GM12878 (cell line): ENCODE measurements around the gene PIPOX. TPM values are rescaled to one million over a fixed set of nuclear protein-coding genes. Genes with fewer than 3 reads are reported as not detected.

Experiments used
- ATAC-seq: fragments of 200-7000 bp; cut with Tn5 transposase; 3 replicates; pipeline ENCODE4 v1.9.1; 2020; ENCODE audit warnings: mild to moderate bottlenecking, moderate library complexity
- BruUV-seq: library from RNA; stranded (reverse); fragments of 400-500 nt; replicated peaks from 2 replicates; lab custom pipeline; 2021; lab: Mats Ljungman, UMichigan
- CTCF ChIA-PET: fragments of 300-600 bp; sonication (Branson Sonifier 250); formaldehyde crosslinking; extraction: SDS; loops from one replicate; lab custom pipeline; 2021; ENCODE audit warnings: inconsistent platforms; lab: Yijun Ruan, JAX
- POLR2A ChIA-PET: fragments of 350-600 bp; formaldehyde crosslinking; extraction: SDS; loops from one replicate; lab custom pipeline; 2021; ENCODE audit warnings: inconsistent platforms; lab: Charles Lee
- RAD21 ChIA-PET: fragments of 300-600 bp; sonication (Branson Sonifier 250); formaldehyde crosslinking; loops from one replicate; lab custom pipeline; 2023; ENCODE audit warnings: antibody characterized with exemption; ENCODE audit not compliant: unreplicated experiment; lab: Charles Lee
- SMC1A ChIA-PET: fragments of 300-600 bp; sonication (Branson Sonifier 250); formaldehyde crosslinking; loops from one replicate; lab custom pipeline; 2023; ENCODE audit not compliant: unreplicated experiment, uncharacterized antibody; lab: Charles Lee
- DNase-seq: peaks from one replicate; pipeline ENCODE4 v3.0.0-alpha.2; 2011; ENCODE audit warnings: low read depth, low spot score
- FAIRE-seq: peaks from 3 replicates; lab custom pipeline; 2011; peaks lifted over from hg19 to GRCh38; lab: Jason Lieb, UNC
- H2AFZ ChIP-seq: 2 replicates; pipeline ENCODE4 v1.6.0; 2011; ENCODE audit warnings: low read depth, low read length, control low read depth; ENCODE audit not compliant: control insufficient read depth
- H3K27ac ChIP-seq: 2 replicates; pipeline ENCODE4 v1.5.1; 2011; ENCODE audit warnings: control low read depth; ENCODE audit not compliant: control insufficient read depth, insufficient read depth
- H3K27me3 ChIP-seq, 2 experiments: replicated peaks in 1 of 2; 2 replicates each; pipeline versions ENCODE4 v1.6.0 to v1.6.1; 2011; ENCODE audit warnings: low read length in 1 of 2; ENCODE audit not compliant: control insufficient read depth in 2 of 2, insufficient read depth in 2 of 2
- H3K36me3 ChIP-seq, 2 experiments: 2 replicates each; pipeline ENCODE4 v1.5.1; 2011; ENCODE audit warnings: low read length in 1 of 2; ENCODE audit not compliant: control insufficient read depth in 2 of 2, insufficient read depth in 2 of 2
- H3K4me1 ChIP-seq: 2 replicates; pipeline ENCODE4 v1.6.1; 2011; ENCODE audit warnings: mild to moderate bottlenecking, low read length, moderate library complexity, mixed read lengths; ENCODE audit not compliant: control insufficient read depth, insufficient read depth
- H3K4me2 ChIP-seq: 2 replicates; pipeline ENCODE4 v1.6.0; 2011; ENCODE audit warnings: control low read depth; ENCODE audit not compliant: control insufficient read depth, insufficient read depth
- H3K4me3 ChIP-seq: fragments of 200-600 bp; sonication (generic); 2 replicates; pipeline ENCODE4 v1.5.1; 2016
- H3K79me2 ChIP-seq: 2 replicates; pipeline ENCODE4 v1.6.0; 2011; ENCODE audit warnings: low read length; ENCODE audit not compliant: control insufficient read depth, insufficient read depth
- H3K9ac ChIP-seq: 2 replicates; pipeline ENCODE4 v1.8.0; 2011; ENCODE audit warnings: low read length, control low read depth, mixed read lengths; ENCODE audit not compliant: control insufficient read depth, insufficient read depth
- H3K9me3 ChIP-seq: replicated peaks from 3 replicates; pipeline ENCODE4 v1.5.1; 2011; ENCODE audit warnings: mild to moderate bottlenecking, low read length; ENCODE audit not compliant: control insufficient read depth, insufficient read depth
- H4K20me1 ChIP-seq: 2 replicates; pipeline ENCODE4 v1.6.0; 2011; ENCODE audit not compliant: control insufficient read depth, insufficient read depth
- BRCA1 ChIP-seq: IDR thresholded peaks from 2 replicates; pipeline ENCODE4 v1.6.1; 2011; ENCODE audit warnings: low read depth, low read length, improper control_type of control experiment
- NFYB ChIP-seq: IDR thresholded peaks from 2 replicates; pipeline ENCODE4 v1.6.1; 2011; ENCODE audit warnings: low read depth, mild to moderate bottlenecking, low read length, improper control_type of control experiment, moderate library complexity; ENCODE audit not compliant: insufficient read depth
- RAD51 ChIP-seq: fragments of 450-650 bp; IDR thresholded peaks from 2 replicates; pipeline ENCODE4 v1.6.1; 2016; ENCODE audit warnings: moderate library complexity, mild to moderate bottlenecking, inconsistent platforms
- RELA ChIP-seq: fragments of 450-650 bp; IDR thresholded peaks from 2 replicates; pipeline ENCODE4 v1.8.0; 2014; ENCODE audit warnings: borderline replicate concordance; ENCODE audit not compliant: partially characterized antibody
- ZBED1 ChIP-seq: IDR thresholded peaks from 2 replicates; pipeline ENCODE4 v1.6.1; 2016; ENCODE audit warnings: borderline replicate concordance
- ZNF217 ChIP-seq: fragments of 450-650 bp; IDR thresholded peaks from 2 replicates; pipeline ENCODE4 v1.6.1; 2017; ENCODE audit warnings: antibody characterized with exemption, mild to moderate bottlenecking
- WGBS: methylation state at CpG from one replicate; pipeline ENCODE4 v1.1.6; 2016; ENCODE audit warnings: low lambda C conversion rate; ENCODE audit not compliant: insufficient replicate concordance, insufficient coverage; ENCODE audit errors: missing lambda C conversion rate; 5-methylcytosine and 5-hydroxymethylcytosine counted together
- in situ Hi-C: fragments of 300-500 bp; cut with MboI; formaldehyde crosslinking; loops from 9 replicates; pipeline ENCODE4 v1.14.3; 2018; ENCODE audit warnings: mixed read lengths
- intact Hi-C: fragments of 100-400 bp; cut with micrococcal nuclease; formaldehyde crosslinking; loops from one replicate; pipeline ENCODE4 v1.14.2; 2022; ENCODE audit not compliant: unreplicated experiment
- polyA plus RNA-seq, 11 experiments: library from polyadenylated mRNA; depleted of rRNA in 4 of 11; unstranded in 6 of 11; stranded (reverse) in 5 of 11; fragments of >200 nt; fragmentation: Nextera tagmentation in 4 of 11; fragmentation: Illumina TruSeq in 1 of 11; extraction: Ambion mirVana in 4 of 11; extraction: Trizol in 1 of 11; gene quantifications; 1 replicate in 1 of 11; 2 replicates in 10 of 11; pipeline versions ENCODE4 v1.2.1 to v1.2.3, GENCODE V29; 2011 to 2016; ENCODE audit warnings: inconsistent platforms in 2 of 11, missing spikeins in 2 of 11, low read depth in 1 of 11
- total RNA-seq, 4 experiments: library from RNA; depleted of rRNA in 3 of 4; stranded (reverse); fragments of >200 nt in 3 of 4; fragmentation: Illumina TruSeq in 1 of 4; extraction: Trizol in 1 of 4; gene quantifications; 2 replicates each; pipeline versions ENCODE4 v1.2.1 to v1.2.3, GENCODE V29; 2013 to 2021
- TF ChIP-seq, protein P1 (sequence below): fragments of 450-650 bp; IDR thresholded peaks from 2 replicates; pipeline ENCODE4 v1.6.1; 2017; ENCODE audit warnings: mild to moderate bottlenecking, low read depth, inconsistent platforms; ENCODE audit not compliant: poor library complexity, severe bottlenecking
- TF ChIP-seq, protein P2 (sequence below): fragments of 450-650 bp; IDR thresholded peaks from 2 replicates; pipeline ENCODE4 v1.6.1; 2016; ENCODE audit warnings: mild to moderate bottlenecking
- TF ChIP-seq, protein P3 (sequence below): IDR thresholded peaks from 2 replicates; pipeline ENCODE4 v1.6.1; 2011; ENCODE audit warnings: low read depth, low read length, improper control_type of control experiment, borderline replicate concordance
- TF ChIP-seq, protein P4 (sequence below): fragments of 450-650 bp; IDR thresholded peaks from 2 replicates; pipeline ENCODE4 v1.6.1; 2018; ENCODE audit warnings: borderline replicate concordance, mild to moderate bottlenecking; ENCODE audit not compliant: partially characterized antibody

PIPOX gene
- total and polyA plus RNA-seq, 10 of the 15 experiments (the other 5 are each of a cell fraction or from before 2014, with no cell fraction given): 0.22 to 1.4 (median 0.56) TPM; not detected in 1

DNA sequence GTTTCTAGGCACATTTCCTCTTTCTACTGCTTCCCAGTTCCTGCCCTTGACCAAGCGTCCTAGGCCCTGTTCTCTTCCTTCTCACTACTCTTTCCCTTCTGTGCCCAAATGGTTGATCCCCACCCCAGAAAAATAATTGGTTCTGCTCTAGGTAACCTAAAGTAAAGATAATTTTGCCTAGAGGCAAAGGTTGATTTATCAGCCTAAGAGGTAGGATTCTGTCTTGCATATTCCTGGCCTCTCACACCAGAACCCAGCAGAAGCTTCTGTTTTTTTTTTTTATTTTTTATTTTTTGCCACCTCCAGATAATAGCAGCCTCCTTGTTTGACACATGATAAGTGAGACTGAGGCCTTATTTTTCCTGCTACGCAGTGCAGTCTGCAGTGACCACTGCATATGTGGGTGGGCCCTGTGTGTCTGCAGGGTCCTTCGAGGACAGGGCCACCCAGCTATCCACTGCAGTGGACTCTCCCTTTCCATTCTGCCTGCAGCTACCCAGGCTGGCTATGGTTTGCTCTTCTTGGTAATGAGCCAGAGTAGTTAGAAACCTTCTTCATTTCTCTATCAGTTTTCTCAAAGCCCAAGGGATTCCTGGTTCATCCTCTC lies 701 bp downstream of the PIPOX start (continued):
- TF ChIP-seq, protein P1, sequence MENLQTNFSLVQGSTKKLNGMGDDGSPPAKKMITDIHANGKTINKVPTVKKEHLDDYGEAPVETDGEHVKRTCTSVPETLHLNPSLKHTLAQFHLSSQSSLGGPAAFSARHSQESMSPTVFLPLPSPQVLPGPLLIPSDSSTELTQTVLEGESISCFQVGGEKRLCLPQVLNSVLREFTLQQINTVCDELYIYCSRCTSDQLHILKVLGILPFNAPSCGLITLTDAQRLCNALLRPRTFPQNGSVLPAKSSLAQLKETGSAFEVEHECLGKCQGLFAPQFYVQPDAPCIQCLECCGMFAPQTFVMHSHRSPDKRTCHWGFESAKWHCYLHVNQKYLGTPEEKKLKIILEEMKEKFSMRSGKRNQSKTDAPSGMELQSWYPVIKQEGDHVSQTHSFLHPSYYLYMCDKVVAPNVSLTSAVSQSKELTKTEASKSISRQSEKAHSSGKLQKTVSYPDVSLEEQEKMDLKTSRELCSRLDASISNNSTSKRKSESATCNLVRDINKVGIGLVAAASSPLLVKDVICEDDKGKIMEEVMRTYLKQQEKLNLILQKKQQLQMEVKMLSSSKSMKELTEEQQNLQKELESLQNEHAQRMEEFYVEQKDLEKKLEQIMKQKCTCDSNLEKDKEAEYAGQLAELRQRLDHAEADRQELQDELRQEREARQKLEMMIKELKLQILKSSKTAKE: no peak

DNA sequence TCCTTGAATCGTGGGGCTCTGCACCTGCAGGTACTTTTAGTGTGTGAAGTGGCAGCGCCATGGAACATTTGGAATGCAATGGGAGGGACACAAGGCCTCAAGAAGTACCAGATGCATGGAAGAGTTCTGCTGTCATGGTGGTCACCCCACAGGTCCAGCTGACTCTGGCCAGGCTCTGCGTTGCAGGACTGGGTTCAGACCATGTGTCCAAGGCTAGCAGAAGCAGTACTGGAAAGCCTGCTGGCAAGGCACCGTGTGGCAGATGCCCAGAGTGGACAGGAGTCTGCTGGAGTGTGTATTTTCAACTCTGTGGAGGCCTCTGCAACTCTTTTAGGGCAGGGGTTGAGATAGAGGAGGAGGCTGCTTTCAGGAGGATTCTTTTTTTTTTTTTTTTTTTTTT lies 2.1 kb downstream of the PIPOX start:
- Histone ChIP-seq H4K20me1 (no peaks in the 10 kb centered on the region), H3K27ac (no peak overlapping the region), H3K4me1 (peaks cover 13% of the 10 kb centered on the region), H3K9ac (no peak overlapping the region), H3K9me3 (no peaks in the 10 kb centered on the region), H3K27me3 (peaks cover 2 to 4% of the 10 kb centered on the region in 2 experiments; a peak in 3 of 4 replicates), H2AFZ (no peak overlapping the region), H3K4me3 (no peak overlapping the region), H3K4me2 (no peak overlapping the region), H3K79me2 (no peaks in the 10 kb centered on the region), H3K36me3 (no peaks in the 10 kb centered on the region)
- POLR2A ChIA-PET: no interaction called here
- no TSS peak for BruUV-seq
- RAD21 ChIA-PET: interaction anchor here (1.0 kb wide), 1 partner anchor 72 kb away, joined by 3 read pairs; no protein-coding TSS in a partner anchor
- WGBS: 44% methylated on average over 4 of the region's 4 CpGs
- DNase-seq (no peak), ATAC-seq (no peak), FAIRE-seq (no peak)
- intact Hi-C loops (no loop called here), in situ Hi-C loops (no loop called here)
- TF ChIP-seq ZBED1: no peak
- TF ChIP-seq RAD51: no peak
- TF ChIP-seq, protein P2, sequence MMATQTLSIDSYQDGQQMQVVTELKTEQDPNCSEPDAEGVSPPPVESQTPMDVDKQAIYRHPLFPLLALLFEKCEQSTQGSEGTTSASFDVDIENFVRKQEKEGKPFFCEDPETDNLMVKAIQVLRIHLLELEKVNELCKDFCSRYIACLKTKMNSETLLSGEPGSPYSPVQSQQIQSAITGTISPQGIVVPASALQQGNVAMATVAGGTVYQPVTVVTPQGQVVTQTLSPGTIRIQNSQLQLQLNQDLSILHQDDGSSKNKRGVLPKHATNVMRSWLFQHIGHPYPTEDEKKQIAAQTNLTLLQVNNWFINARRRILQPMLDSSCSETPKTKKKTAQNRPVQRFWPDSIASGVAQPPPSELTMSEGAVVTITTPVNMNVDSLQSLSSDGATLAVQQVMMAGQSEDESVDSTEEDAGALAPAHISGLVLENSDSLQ: no peak
- TF ChIP-seq, protein P3, sequence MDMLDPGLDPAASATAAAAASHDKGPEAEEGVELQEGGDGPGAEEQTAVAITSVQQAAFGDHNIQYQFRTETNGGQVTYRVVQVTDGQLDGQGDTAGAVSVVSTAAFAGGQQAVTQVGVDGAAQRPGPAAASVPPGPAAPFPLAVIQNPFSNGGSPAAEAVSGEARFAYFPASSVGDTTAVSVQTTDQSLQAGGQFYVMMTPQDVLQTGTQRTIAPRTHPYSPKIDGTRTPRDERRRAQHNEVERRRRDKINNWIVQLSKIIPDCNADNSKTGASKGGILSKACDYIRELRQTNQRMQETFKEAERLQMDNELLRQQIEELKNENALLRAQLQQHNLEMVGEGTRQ: no peak
- TF ChIP-seq, protein P4, sequence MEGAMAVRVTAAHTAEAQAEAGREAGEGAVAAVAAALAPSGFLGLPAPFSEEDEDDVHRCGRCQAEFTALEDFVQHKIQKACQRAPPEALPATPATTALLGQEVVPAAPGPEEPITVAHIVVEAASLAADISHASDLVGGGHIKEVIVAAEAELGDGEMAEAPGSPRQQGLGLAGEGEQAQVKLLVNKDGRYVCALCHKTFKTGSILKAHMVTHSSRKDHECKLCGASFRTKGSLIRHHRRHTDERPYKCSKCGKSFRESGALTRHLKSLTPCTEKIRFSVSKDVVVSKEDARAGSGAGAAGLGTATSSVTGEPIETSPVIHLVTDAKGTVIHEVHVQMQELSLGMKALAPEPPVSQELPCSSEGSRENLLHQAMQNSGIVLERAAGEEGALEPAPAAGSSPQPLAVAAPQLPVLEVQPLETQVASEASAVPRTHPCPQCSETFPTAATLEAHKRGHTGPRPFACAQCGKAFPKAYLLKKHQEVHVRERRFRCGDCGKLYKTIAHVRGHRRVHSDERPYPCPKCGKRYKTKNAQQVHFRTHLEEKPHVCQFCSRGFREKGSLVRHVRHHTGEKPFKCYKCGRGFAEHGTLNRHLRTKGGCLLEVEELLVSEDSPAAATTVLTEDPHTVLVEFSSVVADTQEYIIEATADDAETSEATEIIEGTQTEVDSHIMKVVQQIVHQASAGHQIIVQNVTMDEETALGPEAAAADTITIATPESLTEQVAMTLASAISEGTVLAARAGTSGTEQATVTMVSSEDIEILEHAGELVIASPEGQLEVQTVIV: no peak
- TF ChIP-seq ZNF217: no peak
- no peak for TF ChIP-seq BRCA1
- no peak for TF ChIP-seq NFYB
- no peak for TF ChIP-seq RELA
- CTCF ChIA-PET: interaction anchor here (1.4 kb wide), 1 partner anchor 79 kb away, joined by 3 read pairs; no protein-coding TSS in a partner anchor
- SMC1A ChIA-PET: no interaction called here
